ENCODE results near the gene TXNDC8.

Gene TXNDC8

GRCh38 chr9:110256380-110257096, 81.1 kb downstream of the TXNDC8 start, which contains the start of gene TXN:
Gene TXN (minus strand): TSS chr9:110256507. CDS start chr9:110256435, 72 bp downstream.
- no peaks in the 10 kb centered on the region for H3K27me3 ChIP-seq (replicated peaks)
- TF ChIP-seq, protein P1, sequence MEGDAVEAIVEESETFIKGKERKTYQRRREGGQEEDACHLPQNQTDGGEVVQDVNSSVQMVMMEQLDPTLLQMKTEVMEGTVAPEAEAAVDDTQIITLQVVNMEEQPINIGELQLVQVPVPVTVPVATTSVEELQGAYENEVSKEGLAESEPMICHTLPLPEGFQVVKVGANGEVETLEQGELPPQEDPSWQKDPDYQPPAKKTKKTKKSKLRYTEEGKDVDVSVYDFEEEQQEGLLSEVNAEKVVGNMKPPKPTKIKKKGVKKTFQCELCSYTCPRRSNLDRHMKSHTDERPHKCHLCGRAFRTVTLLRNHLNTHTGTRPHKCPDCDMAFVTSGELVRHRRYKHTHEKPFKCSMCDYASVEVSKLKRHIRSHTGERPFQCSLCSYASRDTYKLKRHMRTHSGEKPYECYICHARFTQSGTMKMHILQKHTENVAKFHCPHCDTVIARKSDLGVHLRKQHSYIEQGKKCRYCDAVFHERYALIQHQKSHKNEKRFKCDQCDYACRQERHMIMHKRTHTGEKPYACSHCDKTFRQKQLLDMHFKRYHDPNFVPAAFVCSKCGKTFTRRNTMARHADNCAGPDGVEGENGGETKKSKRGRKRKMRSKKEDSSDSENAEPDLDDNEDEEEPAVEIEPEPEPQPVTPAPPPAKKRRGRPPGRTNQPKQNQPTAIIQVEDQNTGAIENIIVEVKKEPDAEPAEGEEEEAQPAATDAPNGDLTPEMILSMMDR (IDR thresholded peaks at IDR 0.05; ENCODE audit: low read depth, low read length, missing control alignments): no peak
- peak within 1 kb of the TSS; percentile 87 for H3K27ac ChIP-seq
- in situ Hi-C loops (cut with HindIII; ENCODE audit: low pct_ligation_motif_present, low sequenced_read_pairs): no loop called here
- no peaks in the 10 kb centered on the region for H3K36me3 ChIP-seq (replicated peaks)
- peak within 1 kb of the TSS; percentile 90 for H3K4me3 ChIP-seq (ENCODE audit: low read depth, low read length)
- DNase-seq: peak; percentile 80

GRCh38 chr9:110255463-110256379, 81.9 kb downstream of the TXNDC8 start:
- DNase-seq: peak; percentile 39
- Histone ChIP-seq H3K4me3 (ENCODE audit: low read depth, low read length) (peak overlapping the region; percentile 90), H3K27me3 (replicated peaks) (no peaks in the 10 kb centered on the region), H3K36me3 (replicated peaks) (no peaks in the 10 kb centered on the region), H3K27ac (peak overlapping the region; percentile 87)
- TF ChIP-seq, protein P1 (IDR thresholded peaks at IDR 0.05; ENCODE audit: low read depth, low read length, missing control alignments): no peak
- in situ Hi-C loops (cut with HindIII; ENCODE audit: low pct_ligation_motif_present, low sequenced_read_pairs): no loop called here

GRCh38 chr9:110255034-110255462, 82.6 kb downstream of the TXNDC8 start:
- Histone ChIP-seq H3K4me3 (ENCODE audit: low read depth, low read length) (peak overlapping the region; percentile 90), H3K27me3 (replicated peaks) (no peaks in the 10 kb centered on the region), H3K27ac (peak overlapping the region; percentile 87), H3K36me3 (replicated peaks) (peaks cover 7% of the 10 kb centered on the region)
- TF ChIP-seq, protein P1 (IDR thresholded peaks at IDR 0.05; ENCODE audit: low read depth, low read length, missing control alignments): no peak
- in situ Hi-C loops (cut with HindIII; ENCODE audit: low pct_ligation_motif_present, low sequenced_read_pairs): no loop called here
- DNase-seq: no peak

GRCh38 chr9:110254500-110254899, 83.2 kb downstream of the TXNDC8 start:
- TF ChIP-seq, protein P1 (IDR thresholded peaks at IDR 0.05; ENCODE audit: low read depth, low read length, missing control alignments): no peak
- in situ Hi-C loops (cut with HindIII; ENCODE audit: low pct_ligation_motif_present, low sequenced_read_pairs): no loop called here
- H3K36me3 ChIP-seq (replicated peaks): peaks cover 12% of the 10 kb centered on the region
- DNase-seq: no peak
- no peak overlapping the region for H3K27ac ChIP-seq
- peak overlapping the region; percentile 90 for H3K4me3 ChIP-seq (ENCODE audit: low read depth, low read length)
- no peaks in the 10 kb centered on the region for H3K27me3 ChIP-seq (replicated peaks)

All from brain microvascular endothelial cell (primary cell).